Keratinocyte (primary cell): ENCODE data around the gene THOC3.
"Not testable (repeated sequence)": the region's sequence is repeated elsewhere in the genome, so short reads cannot be mapped to it uniquely, and the experiment has no call there.

Experiments used
- CTCF ChIP-seq, 3 experiments: IDR thresholded peaks in 1 of 3; conservative IDR thresholded peaks in 1 of 3; optimal IDR thresholded peaks in 1 of 3; 2 replicates in 2 of 3; 3 replicates in 1 of 3; pipeline versions ENCODE3 to v1.5.1; 2011; ENCODE audit warnings: low read length in 3 of 3, mild to moderate bottlenecking in 3 of 3, moderate library complexity in 2 of 3, control low read depth in 1 of 3, inconsistent platforms in 1 of 3; ENCODE audit not compliant: insufficient read depth in 2 of 3; ENCODE audit errors: extremely low read depth in 1 of 3
- EZH2 ChIP-seq: IDR thresholded peaks from one replicate; pipeline ENCODE4 v1.6.1; 2012; ENCODE audit warnings: inconsistent platforms, mild to moderate bottlenecking, low read length, moderate library complexity

GRCh38 chr5:175938489-175938888 lies 29.6 kb downstream of the THOC3 start:
- not testable (repeated sequence) for TF ChIP-seq CTCF (optimal IDR thresholded peaks at IDR 0.05 in 1 of 3, IDR thresholded peaks at IDR 0.05 in 1 of 3, conservative IDR thresholded peaks at IDR 0.05 in 1 of 3; ENCODE audit: extremely low read depth in 1 of 3, insufficient read depth in 2 of 3, low read length in 3 of 3); EZH2
